Testis (tissue), 2 donors: ENCODE measurements around the gene TRAPPC10.

ENCODE experiments used
- CTCF ChIP-seq, 3 experiments: fragments of 450-650 bp in 2 of 3; fragments of 200-600 bp in 1 of 3; sonication (generic) in 1 of 3; IDR thresholded peaks; one replicate each; pipeline ENCODE4 v1.5.1; 2016 to 2019; ENCODE audit warnings: antibody characterized with exemption in 3 of 3, mild to moderate bottlenecking in 2 of 3, moderate library complexity in 1 of 3
- POLR2A ChIP-seq: fragments of 450-650 bp; IDR thresholded peaks from one replicate; pipeline ENCODE4 v1.6.1; 2017; ENCODE audit warnings: antibody characterized with exemption, mild to moderate bottlenecking, moderate library complexity

GRCh38 chr21:44020551-44020950 lies 8.4 kb downstream of the TRAPPC10 start:
- TF ChIP-seq CTCF (IDR thresholded peaks at IDR 0.05) = no peak
- TF ChIP-seq POLR2A = no peak
